Suprapubic skin (tissue), 4 donors: Measurements from ENCODE around the gene LCT. TPM values are rescaled to one million over a fixed set of nuclear protein-coding genes. Genes with fewer than 3 reads are reported as not detected.
A peak's percentile ranks its signal among the peaks of the same experiment; 100 is the strongest.
"Not testable (repeated sequence)": the region's sequence is repeated elsewhere in the genome, so short reads cannot be mapped to it uniquely, and the experiment has no call there.

Source experiments
- DNase-seq, 2 donors: peaks; one replicate each; pipeline ENCODE4 v3.0.0-alpha.2; 2019; ENCODE audit warnings: low spot score in 2 of 2
- H3K27ac ChIP-seq: fragments of 200-600 bp; sonication (generic); one replicate; pipeline ENCODE4 v1.5.1; 2019
- H3K27me3 ChIP-seq: fragments of 200-600 bp; sonication (generic); one replicate; pipeline ENCODE4 v1.5.1; 2019
- H3K36me3 ChIP-seq: fragments of 200-600 bp; sonication (generic); one replicate; pipeline ENCODE4 v1.5.1; 2019
- H3K4me1 ChIP-seq: fragments of 200-600 bp; sonication (generic); one replicate; pipeline ENCODE4 v1.5.1; 2019
- H3K4me3 ChIP-seq: fragments of 200-600 bp; sonication (generic); one replicate; pipeline ENCODE4 v1.5.1; 2019; ENCODE audit warnings: mild to moderate bottlenecking
- H3K9me3 ChIP-seq: fragments of 200-600 bp; sonication (generic); one replicate; pipeline ENCODE4 v1.5.1; 2019
- CTCF ChIP-seq, 2 donors: fragments of 200-600 bp in 1 of 2; fragments of 450-650 bp in 1 of 2; sonication (generic) in 1 of 2; IDR thresholded peaks; one replicate each; pipeline ENCODE4 v1.5.1; 2016 to 2019; ENCODE audit warnings: antibody characterized with exemption in 2 of 2, mild to moderate bottlenecking in 1 of 2, moderate library complexity in 1 of 2
- EP300 ChIP-seq: sonication (generic); formaldehyde crosslinking; IDR thresholded peaks from one replicate; pipeline ENCODE4 v1.6.1; 2017; ENCODE audit warnings: antibody characterized with exemption
- POLR2A ChIP-seq, 2 donors: fragments of 450-650 bp; IDR thresholded peaks; one replicate each; pipeline ENCODE4 v1.6.1; 2017; ENCODE audit warnings: antibody characterized with exemption in 2 of 2, mild to moderate bottlenecking in 2 of 2, moderate library complexity in 2 of 2
- POLR2AphosphoS5 ChIP-seq, 3 donors: sonication (generic); formaldehyde crosslinking; IDR thresholded peaks; one replicate each; pipeline ENCODE4 v1.6.1; 2017; ENCODE audit warnings: antibody characterized with exemption in 3 of 3
- WGBS: methylation state at CpG from one replicate; pipeline ENCODE4 v1.1.5; 2018; 5-methylcytosine and 5-hydroxymethylcytosine counted together
- total RNA-seq, 4 donors: library from RNA; depleted of rRNA; stranded (reverse); fragments of >200 nt; gene quantifications; one replicate each; pipeline ENCODE4 v1.1.0, GENCODE V29; 2016

Gene LCT
- not detected for total RNA-seq

- no peak within 1 kb of the TSS for H3K27ac ChIP-seq
- no peaks in the 10 kb centered on the region for H3K9me3 ChIP-seq
- DNase-seq: no peak
- no peaks in the 10 kb centered on the region for H3K27me3 ChIP-seq
- no peak for TF ChIP-seq POLR2AphosphoS5 (IDR thresholded peaks at IDR 0.05)
- no peak within 1 kb of the TSS for H3K4me3 ChIP-seq
- WGBS: 94% methylated on average over 12 of the region's 12 CpGs
- H3K36me3 ChIP-seq: peaks cover under 1% of the 10 kb centered on the region
- H3K4me1 ChIP-seq: peaks cover 4% of the 10 kb centered on the region
Measured at GRCh38 chr2:135836596-135837270, at the start of gene LCT. Gene LCT, minus strand, starts transcription at chr2:135837184. Its CDS starts 15 bp downstream, at chr2:135837169.

GRCh38 chr2:135885709-135886108 is 48.7 kb upstream of the LCT start:
- Histone ChIP-seq H3K27ac (no peak overlapping the region), H3K4me1 (no peaks in the 10 kb centered on the region), H3K4me3 (no peak overlapping the region), H3K27me3 (no peaks in the 10 kb centered on the region), H3K9me3 (no peaks in the 10 kb centered on the region), H3K36me3 (no peaks in the 10 kb centered on the region)
- DNase-seq: no peak
- WGBS: 85% methylated on average over 4 of the region's 4 CpGs
- TF ChIP-seq POLR2AphosphoS5 (IDR thresholded peaks at IDR 0.05) (no peak), POLR2A (IDR thresholded peaks at IDR 0.05) (no peak)

GRCh38 chr2:135882415-135882814 is 45.4 kb upstream of the LCT start:
- Histone ChIP-seq H3K36me3 (no peaks in the 10 kb centered on the region), H3K9me3 (no peaks in the 10 kb centered on the region), H3K4me3 (no peak overlapping the region), H3K27me3 (no peaks in the 10 kb centered on the region), H3K4me1 (no peaks in the 10 kb centered on the region), H3K27ac (no peak overlapping the region)
- DNase-seq: no peak
- 69% methylated on average over 3 of the region's 3 CpGs for WGBS
- TF ChIP-seq EP300 (no peak), POLR2A (IDR thresholded peaks at IDR 0.05) (no peak), CTCF (IDR thresholded peaks at IDR 0.05) (no peak), POLR2AphosphoS5 (IDR thresholded peaks at IDR 0.05) (no peak)

- H3K4me1 ChIP-seq: peaks cover 20% of the 10 kb centered on the region
- not testable (repeated sequence) for H3K27ac ChIP-seq, H3K27me3 ChIP-seq, H3K36me3 ChIP-seq, H3K9me3 ChIP-seq, DNase-seq
- H3K4me3 ChIP-seq: peak overlapping the region; percentile 91
- 81% methylated on average over 15 of the region's 15 CpGs for WGBS
Measured at GRCh38 chr2:135876770-135877169, 39.8 kb upstream of the LCT start.

GRCh38 chr2:135876066-135876711 is 39.2 kb upstream of the LCT start, which contains the start of gene MCM6:
Gene MCM6, minus strand, starts transcription at chr2:135876443. Its CDS starts 78 bp downstream, at chr2:135876365.
- 1% methylated on average over 40 of the region's 71 CpGs for WGBS
- TF ChIP-seq POLR2A (IDR thresholded peaks at IDR 0.05) (no peak), CTCF (IDR thresholded peaks at IDR 0.05) (peak in 1 of 2 donors; percentile 13), POLR2AphosphoS5 (IDR thresholded peaks at IDR 0.05) (peak in 1 of 3 donors; percentile 39)
- peak; percentile 98 for DNase-seq
- peak within 1 kb of the TSS; percentile 91 for H3K4me3 ChIP-seq
- H3K27me3 ChIP-seq: no peaks in the 10 kb centered on the region
- H3K9me3 ChIP-seq: no peaks in the 10 kb centered on the region
- peaks cover 2% of the 10 kb centered on the region for H3K36me3 ChIP-seq
- peak within 1 kb of the TSS; percentile 87 for H3K27ac ChIP-seq
- H3K4me1 ChIP-seq: peaks cover 20% of the 10 kb centered on the region

GRCh38 chr2:135875491-135876065 is 38.6 kb upstream of the LCT start:
- Histone ChIP-seq H3K27me3 (no peaks in the 10 kb centered on the region), H3K4me3 (peak overlapping the region; percentile 91), H3K9me3 (no peaks in the 10 kb centered on the region), H3K36me3 (peaks cover 8% of the 10 kb centered on the region), H3K27ac (peak overlapping the region; percentile 87), H3K4me1 (peaks cover 20% of the 10 kb centered on the region)
- peak; percentile 71 to 81 for DNase-seq
- WGBS: 5% methylated on average over 8 of the region's 26 CpGs
- no peak for TF ChIP-seq CTCF (IDR thresholded peaks at IDR 0.05)
